A673 (cell line): Measurements from ENCODE around the gene TICRR. TPM values are rescaled to one million over a fixed set of nuclear protein-coding genes. Genes with fewer than 3 reads are reported as not detected.

Source experiments
- BruUV-seq: library from RNA; stranded (reverse); fragments of 400-500 nt; replicated peaks from 2 replicates; lab custom pipeline; 2021; lab: Mats Ljungman, UMichigan
- CTCF ChIA-PET: fragments of 300-600 bp; sonication (Branson Sonifier 250); formaldehyde crosslinking; loops from one replicate; lab custom pipeline; 2022; ENCODE audit warnings: antibody characterized with exemption; lab: Charles Lee
- POLR2A ChIA-PET: fragments of 300-600 bp; sonication (Branson Sonifier 250); formaldehyde crosslinking; loops from one replicate; lab custom pipeline; 2022; ENCODE audit warnings: antibody characterized with exemption; ENCODE audit not compliant: low non-redundant PET; lab: Charles Lee
- DNase-seq: peaks from one replicate; pipeline ENCODE4 v3.0.0-alpha.2; 2015; ENCODE audit warnings: low spot score
- H3K27ac ChIP-seq: fragments of 200-600 bp; sonication (generic); 2 replicates; pipeline ENCODE4 v1.5.1; 2016; ENCODE audit warnings: mixed run types, low read depth, mild to moderate bottlenecking, mixed read lengths, antibody characterized with exemption, low read length; ENCODE audit not compliant: poor library complexity, severe bottlenecking
- H3K27me3 ChIP-seq: fragments of 200-600 bp; sonication (generic); replicated peaks from 2 replicates; pipeline ENCODE4 v1.6.1; 2017; ENCODE audit warnings: mixed run types, low read depth, mild to moderate bottlenecking, mixed read lengths, antibody characterized with exemption, low read length; ENCODE audit not compliant: insufficient read depth, poor library complexity
- H3K36me3 ChIP-seq: fragments of 200-600 bp; sonication (generic); 2 replicates; pipeline ENCODE4 v1.6.1; 2016; ENCODE audit warnings: mixed run types, mild to moderate bottlenecking, mixed read lengths, antibody characterized with exemption, low read length; ENCODE audit not compliant: insufficient read depth, poor library complexity, severe bottlenecking
- H3K4me1 ChIP-seq: fragments of 200-600 bp; sonication (generic); 2 replicates; pipeline ENCODE4 v1.6.1; 2017; ENCODE audit warnings: mixed run types, mild to moderate bottlenecking, mixed read lengths, antibody characterized with exemption, low read length; ENCODE audit not compliant: insufficient read depth, poor library complexity, severe bottlenecking
- H3K4me3 ChIP-seq: fragments of 200-600 bp; sonication (generic); 2 replicates; pipeline ENCODE4 v1.5.1; 2016; ENCODE audit warnings: low read depth, mixed run types, mild to moderate bottlenecking, mixed read lengths, low read length; ENCODE audit not compliant: poor library complexity, severe bottlenecking
- H3K9me3 ChIP-seq: fragments of 200-600 bp; sonication (generic); 2 replicates; pipeline ENCODE4 v1.6.1; 2016; ENCODE audit warnings: mixed run types, low read depth, mild to moderate bottlenecking, mixed read lengths, antibody characterized with exemption, low read length; ENCODE audit not compliant: poor library complexity, severe bottlenecking
- EZH2 ChIP-seq: fragments of 200-600 bp; sonication (generic); IDR thresholded peaks from 2 replicates; pipeline ENCODE4 v1.6.1; 2017; ENCODE audit warnings: borderline replicate concordance, low read depth, mild to moderate bottlenecking, mixed read lengths, antibody characterized with exemption, low read length; ENCODE audit not compliant: poor library complexity, severe bottlenecking
- intact Hi-C: fragments of 100-400 bp; cut with micrococcal nuclease; formaldehyde crosslinking; loops from one replicate; pipeline ENCODE4 v1.10.0; 2022; ENCODE audit not compliant: unreplicated experiment
- total RNA-seq: library from RNA; stranded (reverse); gene quantifications from 2 replicates; pipeline ENCODE4 v1.2.3, GENCODE V29; 2021
- TF ChIP-seq, protein P1 (sequence below): fragments of 300-800, 200-600 bp; sonication (generic); conservative IDR thresholded peaks from 2 replicates; pipeline ENCODE4 v1.5.1; 2017; ENCODE audit warnings: low read depth, mild to moderate bottlenecking, antibody characterized with exemption, low read length, moderate library complexity, mixed read lengths

Gene TICRR
- total RNA-seq, 1 experiment from 2014 or later, result 56.5 TPM

- Histone ChIP-seq H3K27ac (no peak overlapping the region), H3K4me3 (no peak overlapping the region), H3K4me1 (no peaks in the 10 kb centered on the region), H3K9me3 (no peaks in the 10 kb centered on the region), H3K36me3 (no peaks in the 10 kb centered on the region), H3K27me3 (no peaks in the 10 kb centered on the region)
- intact Hi-C loops, result no loop called here
- no TSS peak for BruUV-seq
- CTCF ChIA-PET, result interaction anchor here (0.5 kb wide), 1 partner anchor 430 kb away, joined by 3 read pairs; no protein-coding TSS in a partner anchor
- POLR2A ChIA-PET, result no interaction called here
- no peak for DNase-seq
- no peak for TF ChIP-seq EZH2
- TF ChIP-seq, protein P1, sequence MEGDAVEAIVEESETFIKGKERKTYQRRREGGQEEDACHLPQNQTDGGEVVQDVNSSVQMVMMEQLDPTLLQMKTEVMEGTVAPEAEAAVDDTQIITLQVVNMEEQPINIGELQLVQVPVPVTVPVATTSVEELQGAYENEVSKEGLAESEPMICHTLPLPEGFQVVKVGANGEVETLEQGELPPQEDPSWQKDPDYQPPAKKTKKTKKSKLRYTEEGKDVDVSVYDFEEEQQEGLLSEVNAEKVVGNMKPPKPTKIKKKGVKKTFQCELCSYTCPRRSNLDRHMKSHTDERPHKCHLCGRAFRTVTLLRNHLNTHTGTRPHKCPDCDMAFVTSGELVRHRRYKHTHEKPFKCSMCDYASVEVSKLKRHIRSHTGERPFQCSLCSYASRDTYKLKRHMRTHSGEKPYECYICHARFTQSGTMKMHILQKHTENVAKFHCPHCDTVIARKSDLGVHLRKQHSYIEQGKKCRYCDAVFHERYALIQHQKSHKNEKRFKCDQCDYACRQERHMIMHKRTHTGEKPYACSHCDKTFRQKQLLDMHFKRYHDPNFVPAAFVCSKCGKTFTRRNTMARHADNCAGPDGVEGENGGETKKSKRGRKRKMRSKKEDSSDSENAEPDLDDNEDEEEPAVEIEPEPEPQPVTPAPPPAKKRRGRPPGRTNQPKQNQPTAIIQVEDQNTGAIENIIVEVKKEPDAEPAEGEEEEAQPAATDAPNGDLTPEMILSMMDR, result no peak
These were observed 66.8 kb downstream of the TICRR start for GRCh38 chr15:89642106-89642505.

DNA sequence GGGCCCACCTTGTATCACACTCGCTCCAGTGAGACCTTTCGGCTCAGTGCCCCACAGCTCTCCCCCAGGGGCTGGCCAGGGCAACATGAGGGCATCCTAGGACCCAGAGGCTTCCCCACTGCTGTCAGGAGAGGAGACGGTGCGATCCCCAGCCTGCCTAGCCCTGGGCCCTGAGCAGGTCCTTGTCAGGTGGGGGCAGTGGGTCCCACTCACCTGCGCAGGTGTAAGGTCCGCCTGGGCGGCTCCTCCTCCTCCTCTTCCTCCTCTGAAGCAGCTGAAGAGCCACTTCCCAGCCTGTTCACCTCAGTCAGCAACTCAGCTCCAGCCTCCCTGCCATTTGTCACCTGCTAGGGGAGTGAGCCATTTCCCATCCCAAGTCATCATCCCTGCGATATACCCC lies 70.4 kb downstream of the TICRR start:
- H3K4me3 ChIP-seq, result no peak overlapping the region
- CTCF ChIA-PET, result interaction anchor here (0.6 kb wide), 2 partner anchors 233 to 499 kb away, joined by 4 to 5 read pairs; no protein-coding TSS in a partner anchor
- H3K27me3 ChIP-seq, result no peaks in the 10 kb centered on the region
- H3K27ac ChIP-seq, result no peak overlapping the region
- intact Hi-C loops, result no loop called here
- no peaks in the 10 kb centered on the region for H3K36me3 ChIP-seq
- H3K9me3 ChIP-seq, result no peaks in the 10 kb centered on the region
- no TSS peak for BruUV-seq
- no peaks in the 10 kb centered on the region for H3K4me1 ChIP-seq
- no peak for DNase-seq
- TF ChIP-seq, protein P1, result no peak
- no peak for TF ChIP-seq EZH2
- POLR2A ChIA-PET, result no interaction called here

DNA sequence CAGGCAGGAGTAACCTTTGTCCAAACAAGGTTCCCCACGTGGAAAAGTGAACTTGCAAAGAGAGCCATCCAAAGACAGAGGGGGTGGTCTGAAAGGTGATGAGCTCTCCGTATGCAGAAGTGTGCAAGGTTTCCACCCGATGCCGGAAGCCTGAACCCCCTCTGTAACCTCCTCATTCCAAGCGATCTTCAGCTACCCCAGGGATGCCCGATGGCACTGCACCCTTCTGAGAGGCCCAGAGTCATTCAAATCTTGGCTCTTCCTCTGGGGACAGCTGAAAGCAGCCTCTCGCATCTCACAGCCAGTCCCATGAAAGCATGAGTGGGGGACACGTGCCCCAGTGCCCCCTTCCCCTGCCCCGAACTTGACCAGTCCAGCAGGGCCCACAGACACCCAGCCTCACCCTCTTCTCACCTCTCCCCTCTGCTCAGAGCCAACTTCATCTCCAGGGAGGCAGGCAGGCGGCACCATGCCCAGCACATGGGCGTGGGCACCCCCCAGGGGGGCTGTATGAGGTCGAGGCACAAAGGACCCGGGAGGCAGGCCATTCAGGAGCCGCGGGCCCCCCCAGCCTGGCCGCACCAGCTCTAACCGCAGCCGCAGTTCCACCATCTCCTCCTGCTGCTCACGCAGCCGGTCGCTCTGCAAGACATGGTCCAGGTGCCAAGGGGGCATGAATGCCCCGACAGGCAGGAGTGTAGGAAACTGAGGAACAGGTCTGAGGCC lies 71.3 kb downstream of the TICRR start:
- no peak for TF ChIP-seq EZH2
- TF ChIP-seq, protein P1, result no peak
- Histone ChIP-seq H3K27me3 (no peaks in the 10 kb centered on the region), H3K9me3 (no peaks in the 10 kb centered on the region), H3K4me3 (no peak overlapping the region), H3K27ac (no peak overlapping the region), H3K4me1 (no peaks in the 10 kb centered on the region), H3K36me3 (no peaks in the 10 kb centered on the region)
- POLR2A ChIA-PET, result no interaction called here
- no peak for DNase-seq
- intact Hi-C loops, result no loop called here
- no TSS peak for BruUV-seq
- CTCF ChIA-PET, result no interaction called here
